K562 (cell line): ENCODE results near the gene CD109. TPM values are rescaled to one million over a fixed set of nuclear protein-coding genes. Genes with fewer than 3 reads are reported as not detected.

Source experiments
- E2F5 ChIP-seq: sonication (generic); formaldehyde crosslinking; IDR thresholded peaks from 2 replicates; pipeline ENCODE4 v1.8.0; 2022; ENCODE audit warnings: mild to moderate bottlenecking, missing genetic modification reagents
- REST ChIP-seq, 2 experiments: fragments of 450-650 bp; formaldehyde crosslinking in 1 of 2; IDR thresholded peaks; 2 replicates each; pipeline versions ENCODE4 v1.4.0 to v1.6.1; 2014 to 2020; ENCODE audit warnings: mild to moderate bottlenecking in 2 of 2, borderline replicate concordance in 1 of 2, low read depth in 1 of 2
- SMC3 ChIP-seq: conservative IDR thresholded peaks from 2 replicates; pipeline ENCODE4 v1.6.1; 2011; ENCODE audit warnings: low read depth, low read length, improper control_type of control experiment; ENCODE audit not compliant: insufficient read depth
- ZNF133 ChIP-seq: fragments of 250-450 bp; sonication (Bioruptor Pico); IDR thresholded peaks from 2 replicates; pipeline ENCODE4 v1.4.0; 2020; ENCODE audit warnings: mild to moderate bottlenecking
- polyA plus RNA-seq, 8 experiments: library from polyadenylated mRNA; depleted of rRNA in 4 of 8; stranded (reverse) in 5 of 8; unstranded in 3 of 8; fragments of >200 nt; fragmentation: Nextera tagmentation in 2 of 8; fragmentation: Illumina TruSeq in 1 of 8; extraction: Ambion mirVana in 2 of 8; extraction: Trizol in 1 of 8; gene quantifications; 2 replicates each; pipeline versions ENCODE4 v1.2.1 to v1.2.3, GENCODE V29; 2011 to 2014; ENCODE audit warnings: inconsistent platforms in 1 of 8, missing spikeins in 1 of 8
- total RNA-seq, 7 experiments: library from RNA; depleted of rRNA in 6 of 7; stranded (reverse); fragments of >200 nt in 6 of 7; fragmentation: Illumina TruSeq in 2 of 7; extraction: Trizol in 2 of 7; gene quantifications; 2 replicates each; pipeline versions ENCODE4 v1.2.1 to v1.2.3, GENCODE V29; 2011 to 2021; ENCODE audit warnings: low replicate concordance in 1 of 7

CD109 gene
- total and polyA plus RNA-seq, 9 of the 15 experiments (the other 6 are each of a cell fraction or from before 2014, with no cell fraction given), result under 0.01 to 0.22 (median 0.11) TPM

GRCh38 chr6:73732845-73733675 lies 37.1 kb downstream of the CD109 start (continued):
- peak; percentile 55 for TF ChIP-seq REST (IDR thresholded peaks at IDR 0.05; ENCODE audit: borderline replicate concordance)
- no peak for TF ChIP-seq REST (CRISPR knock-in tag; IDR thresholded peaks at IDR 0.05; ENCODE audit: low read depth)
- no peak for TF ChIP-seq E2F5 (CRISPR knock-in tag)
- TF ChIP-seq SMC3, result peak; percentile 76
- no peak for TF ChIP-seq ZNF133 (CRISPR knock-in tag)
